Endothelial cell of umbilical vein (primary cell): ENCODE results near the gene EIF4B.

Experiments
- EZH2 ChIP-seq: IDR thresholded peaks from 2 replicates; pipeline ENCODE4 v1.6.1; 2012; ENCODE audit warnings: borderline replicate concordance, low read depth, mild to moderate bottlenecking, moderate library complexity, low read length, inconsistent platforms; ENCODE audit not compliant: severe bottlenecking
- FOS ChIP-seq: IDR thresholded peaks from 2 replicates; pipeline ENCODE4 v1.6.1; 2011; ENCODE audit warnings: mild to moderate bottlenecking, low read length, moderate library complexity, borderline replicate concordance; ENCODE audit not compliant: insufficient read depth
- JUN ChIP-seq: IDR thresholded peaks from 2 replicates; pipeline ENCODE4 v1.6.1; 2011; ENCODE audit warnings: borderline replicate concordance, low read depth; ENCODE audit not compliant: insufficient read length, insufficient read depth
- POLR2A ChIP-seq: IDR thresholded peaks from 2 replicates; pipeline ENCODE4 v1.6.1; 2012; ENCODE audit warnings: low read depth, mild to moderate bottlenecking, control low read depth, low read length
- POLR2AphosphoS5 ChIP-seq: IDR thresholded peaks from 2 replicates; pipeline ENCODE4 v1.6.1; 2012; ENCODE audit warnings: low read depth, mild to moderate bottlenecking, control low read depth, low read length, moderate library complexity; ENCODE audit not compliant: insufficient read depth
- TF ChIP-seq, protein P1 (sequence below), 2 donors: IDR thresholded peaks; 1 replicate in 1 of 2; 2 replicates in 1 of 2; pipeline ENCODE4 v1.5.1; 2011; ENCODE audit warnings: low read length in 2 of 2, mild to moderate bottlenecking in 2 of 2, moderate library complexity in 2 of 2, control low read depth in 1 of 2, inconsistent platforms in 1 of 2, low read depth in 1 of 2; ENCODE audit not compliant: insufficient read depth in 1 of 2; ENCODE audit errors: extremely low read depth in 1 of 2
- TF ChIP-seq, protein P2 (sequence below): IDR thresholded peaks from 2 replicates; pipeline ENCODE4 v1.6.1; 2011; ENCODE audit not compliant: insufficient read depth, insufficient read length

DNA sequence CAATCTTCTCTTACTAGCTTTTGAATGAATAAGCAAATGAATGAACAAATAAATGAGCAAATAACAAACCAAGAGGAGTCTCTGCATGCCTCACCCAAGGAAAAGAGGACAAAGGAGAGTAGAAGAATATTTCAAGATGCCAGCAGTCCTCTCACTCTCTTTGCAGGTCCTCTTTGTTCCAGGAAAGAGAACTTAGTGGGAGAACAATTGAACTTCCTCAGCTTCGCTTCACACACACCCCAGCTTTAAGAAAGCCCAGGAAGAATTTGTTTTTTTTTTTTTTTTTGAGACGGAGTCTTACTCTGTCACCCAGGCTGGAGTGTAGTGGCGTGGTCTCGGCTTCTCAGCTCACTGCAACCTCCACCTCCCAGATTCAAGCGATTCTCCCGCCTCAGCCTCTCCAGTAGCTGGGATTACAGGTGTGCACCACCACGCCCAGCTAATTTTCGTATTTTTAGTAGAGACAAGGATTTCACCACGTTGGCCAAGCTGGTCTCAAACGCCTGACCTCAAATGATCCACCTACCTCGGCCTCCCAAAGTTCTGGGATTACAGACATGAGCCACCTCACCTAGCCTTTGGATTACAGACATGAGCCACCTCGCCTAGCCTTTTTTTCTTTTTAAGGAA is 37.0 kb upstream of the EIF4B start:
- TF ChIP-seq, protein P1, sequence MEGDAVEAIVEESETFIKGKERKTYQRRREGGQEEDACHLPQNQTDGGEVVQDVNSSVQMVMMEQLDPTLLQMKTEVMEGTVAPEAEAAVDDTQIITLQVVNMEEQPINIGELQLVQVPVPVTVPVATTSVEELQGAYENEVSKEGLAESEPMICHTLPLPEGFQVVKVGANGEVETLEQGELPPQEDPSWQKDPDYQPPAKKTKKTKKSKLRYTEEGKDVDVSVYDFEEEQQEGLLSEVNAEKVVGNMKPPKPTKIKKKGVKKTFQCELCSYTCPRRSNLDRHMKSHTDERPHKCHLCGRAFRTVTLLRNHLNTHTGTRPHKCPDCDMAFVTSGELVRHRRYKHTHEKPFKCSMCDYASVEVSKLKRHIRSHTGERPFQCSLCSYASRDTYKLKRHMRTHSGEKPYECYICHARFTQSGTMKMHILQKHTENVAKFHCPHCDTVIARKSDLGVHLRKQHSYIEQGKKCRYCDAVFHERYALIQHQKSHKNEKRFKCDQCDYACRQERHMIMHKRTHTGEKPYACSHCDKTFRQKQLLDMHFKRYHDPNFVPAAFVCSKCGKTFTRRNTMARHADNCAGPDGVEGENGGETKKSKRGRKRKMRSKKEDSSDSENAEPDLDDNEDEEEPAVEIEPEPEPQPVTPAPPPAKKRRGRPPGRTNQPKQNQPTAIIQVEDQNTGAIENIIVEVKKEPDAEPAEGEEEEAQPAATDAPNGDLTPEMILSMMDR (IDR thresholded peaks at IDR 0.05; ENCODE audit: extremely low read depth in 1 of 2, insufficient read depth in 1 of 2, low read depth in 1 of 2, low read length in 2 of 2), result no peak
- TF ChIP-seq FOS (no peak), POLR2A (no peak), POLR2AphosphoS5 (no peak), JUN (no peak), EZH2 (no peak)
- TF ChIP-seq, protein P2, sequence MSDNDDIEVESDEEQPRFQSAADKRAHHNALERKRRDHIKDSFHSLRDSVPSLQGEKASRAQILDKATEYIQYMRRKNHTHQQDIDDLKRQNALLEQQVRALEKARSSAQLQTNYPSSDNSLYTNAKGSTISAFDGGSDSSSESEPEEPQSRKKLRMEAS, result no peak
